K562 (cell line): ENCODE data around the gene LYPD4. TPM values are rescaled to one million over a fixed set of nuclear protein-coding genes. Genes with fewer than 3 reads are reported as not detected.

Experiments
- ATAC-seq: fragments of 200-7000 bp; cut with Tn5 transposase; 3 replicates; pipeline ENCODE4 v1.9.1; 2020; ENCODE audit warnings: moderate library complexity
- BruUV-seq: library from RNA; stranded (reverse); fragments of 400-500 nt; replicated peaks from 2 replicates; lab custom pipeline; 2021; lab: Mats Ljungman, UMichigan
- CTCF ChIA-PET: fragments of 300-600 bp; formaldehyde crosslinking; extraction: SDS; loops from one replicate; lab custom pipeline; 2021; ENCODE audit warnings: low intra/inter-chr PET ratio; lab: Yijun Ruan, JAX
- POLR2A ChIA-PET: fragments of 300-600, 350-650 bp; sonication (Branson Sonifier 250); formaldehyde crosslinking; extraction: SDS; loops from one replicate; lab custom pipeline; 2021; ENCODE audit warnings: antibody characterized with exemption, inconsistent platforms; lab: Yijun Ruan, JAX
- DNase-seq, 4 experiments: peaks; one replicate each; pipeline versions ENCODE4 v3.0.0 to v3.0.0-alpha.2; 2011 to 2018; ENCODE audit warnings: low spot score in 3 of 4, mixed read lengths in 3 of 4; ENCODE audit errors: extremely low read depth in 1 of 4
- FAIRE-seq: peaks from 2 replicates; lab custom pipeline; 2011; peaks lifted over from hg19 to GRCh38; lab: Jason Lieb, UNC
- H2AFZ ChIP-seq: 2 replicates; pipeline ENCODE4 v1.6.0; 2011; ENCODE audit warnings: low read depth, low read length, control low read depth, inconsistent platforms
- H3K27ac ChIP-seq: fragments of 200-600 bp; 3 replicates; pipeline ENCODE4 v1.8.0; 2011; ENCODE audit warnings: low read depth, mild to moderate bottlenecking, control low read depth, inconsistent platforms, low read length, moderate library complexity, mixed read lengths; ENCODE audit errors: extremely low read depth
- H3K27me3 ChIP-seq, 2 experiments: fragments of 300-600 bp in 1 of 2; 2 replicates in 1 of 2; 3 replicates in 1 of 2; pipeline versions ENCODE4 v1.6.0 to v1.8.0; 2011; ENCODE audit warnings: inconsistent platforms in 2 of 2, low read length in 2 of 2, mild to moderate bottlenecking in 1 of 2, mixed read lengths in 1 of 2, moderate library complexity in 1 of 2; ENCODE audit not compliant: control insufficient read depth in 2 of 2, insufficient read depth in 2 of 2
- H3K36me3 ChIP-seq: fragments of 300-600 bp; 3 replicates; pipeline ENCODE4 v1.8.0; 2011; ENCODE audit warnings: mild to moderate bottlenecking, low read length, inconsistent platforms; ENCODE audit not compliant: control insufficient read depth, insufficient read depth
- H3K4me1 ChIP-seq, 2 experiments: fragments of 200-600 bp in 1 of 2; replicated peaks in 1 of 2; 2 replicates in 1 of 2; 3 replicates in 1 of 2; pipeline versions ENCODE4 v1.5.1 to v1.8.0; 2011; ENCODE audit warnings: inconsistent platforms in 2 of 2, low read length in 2 of 2, mild to moderate bottlenecking in 1 of 2, mixed read lengths in 1 of 2, moderate library complexity in 1 of 2; ENCODE audit not compliant: control insufficient read depth in 2 of 2, insufficient read depth in 2 of 2
- H3K4me2 ChIP-seq: 2 replicates; pipeline ENCODE4 v1.6.1; 2011; ENCODE audit warnings: low read length, control low read depth, inconsistent platforms, mixed read lengths; ENCODE audit not compliant: insufficient read depth
- H3K4me3 ChIP-seq: fragments of 200-600 bp; sonication (generic), shearing (Covaris generic); 2 replicates; pipeline ENCODE4 v1.5.1; 2016; ENCODE audit warnings: control low read depth, inconsistent platforms
- H3K79me2 ChIP-seq: fragments of 200-600 bp; 3 replicates; pipeline ENCODE4 v1.8.0; 2011; ENCODE audit warnings: low read length, inconsistent platforms; ENCODE audit not compliant: control insufficient read depth, insufficient read depth
- H3K9ac ChIP-seq, 2 experiments: 2 replicates each; pipeline versions ENCODE4 v1.6.0 to v1.6.1; 2011; ENCODE audit warnings: low read depth in 2 of 2, low read length in 2 of 2, control low read depth in 1 of 2, inconsistent platforms in 1 of 2, mild to moderate bottlenecking in 1 of 2, mixed read lengths in 1 of 2; ENCODE audit not compliant: insufficient read depth in 1 of 2
- H3K9me1 ChIP-seq: one replicate; pipeline ENCODE4 v1.6.0; 2011; ENCODE audit warnings: inconsistent platforms, mild to moderate bottlenecking, low read length, moderate library complexity; ENCODE audit not compliant: control insufficient read depth, insufficient read depth
- H3K9me3 ChIP-seq: replicated peaks from 2 replicates; pipeline ENCODE4 v1.5.1; 2011; ENCODE audit warnings: low read depth, low read length, inconsistent platforms; ENCODE audit not compliant: control insufficient read depth, insufficient read depth
- H4K20me1 ChIP-seq: replicated peaks from 2 replicates; pipeline ENCODE4 v1.6.1; 2011; ENCODE audit warnings: low read length, inconsistent platforms, mixed read lengths; ENCODE audit not compliant: control insufficient read depth, insufficient read depth
- ELF1 ChIP-seq: fragments of 200-800 bp; sonication (Bioruptor generic); IDR thresholded peaks from 2 replicates; pipeline ENCODE4 v1.6.1; 2016; ENCODE audit warnings: missing genetic modification characterization, missing compliant biosample characterization
- HNRNPUL1 ChIP-seq: fragments of 200-400 bp; formaldehyde crosslinking; IDR thresholded peaks from 2 replicates; pipeline ENCODE4 v1.6.1; 2017; ENCODE audit warnings: low read length
- POLR2A ChIP-seq: fragments of 450-650 bp; conservative IDR thresholded peaks from 2 replicates; pipeline ENCODE4 v1.6.1; 2016
- POLR2AphosphoS5 ChIP-seq: IDR thresholded peaks from 2 replicates; pipeline ENCODE4 v1.6.1; 2011; ENCODE audit warnings: mild to moderate bottlenecking, low read depth, low read length, moderate library complexity; ENCODE audit not compliant: control insufficient read depth, insufficient read depth
- SRSF9 ChIP-seq: fragments of 200-400 bp; formaldehyde crosslinking; IDR thresholded peaks from 2 replicates; pipeline ENCODE4 v1.6.1; 2017; ENCODE audit warnings: low read depth, low read length, borderline replicate concordance
- ZBTB2 ChIP-seq: fragments of 450-650 bp; IDR thresholded peaks from 2 replicates; pipeline ENCODE4 v1.6.1; 2016; ENCODE audit warnings: antibody characterized with exemption
- ZFPM2 ChIP-seq: fragments of 250-450 bp; sonication (Bioruptor Pico); IDR thresholded peaks from 2 replicates; pipeline ENCODE4 v1.5.1; 2022; ENCODE audit warnings: mild to moderate bottlenecking
- ZNF511 ChIP-seq: sonication (generic); formaldehyde crosslinking; IDR thresholded peaks from 2 replicates; pipeline ENCODE4 v1.8.0; 2022; ENCODE audit warnings: mild to moderate bottlenecking, missing genetic modification reagents
- ZNF586 ChIP-seq: fragments of 450-650 bp; formaldehyde crosslinking; conservative IDR thresholded peaks from 2 replicates; pipeline ENCODE4 v1.4.0; 2020; ENCODE audit warnings: mild to moderate bottlenecking, moderate library complexity
- WGBS: fragments of 100-300 bp; shearing (Covaris generic); methylation state at CpG from one replicate; pipeline ENCODE4 v1.1.6; 2016; ENCODE audit warnings: low coverage, mixed read lengths; ENCODE audit not compliant: insufficient coverage; ENCODE audit errors: missing lambda C conversion rate; 5-methylcytosine and 5-hydroxymethylcytosine counted together
- in situ Hi-C: fragments of 300-500 bp; cut with MboI; formaldehyde crosslinking; loops from 4 replicates; pipeline ENCODE4 v1.15.0; 2018; ENCODE audit warnings: inconsistent platforms, mixed read lengths
- intact Hi-C: fragments of 100-400 bp; cut with micrococcal nuclease; formaldehyde crosslinking; loops from 2 replicates; pipeline ENCODE4 v1.14.2; 2022
- polyA plus RNA-seq, 8 experiments: library from polyadenylated mRNA; depleted of rRNA in 4 of 8; stranded (reverse) in 5 of 8; unstranded in 3 of 8; fragments of >200 nt; fragmentation: Nextera tagmentation in 2 of 8; fragmentation: Illumina TruSeq in 1 of 8; extraction: Ambion mirVana in 2 of 8; extraction: Trizol in 1 of 8; gene quantifications; 2 replicates each; pipeline versions ENCODE4 v1.2.1 to v1.2.3, GENCODE V29; 2011 to 2014; ENCODE audit warnings: inconsistent platforms in 1 of 8, missing spikeins in 1 of 8
- total RNA-seq, 7 experiments: library from RNA; depleted of rRNA in 6 of 7; stranded (reverse); fragments of >200 nt in 6 of 7; fragmentation: Illumina TruSeq in 2 of 7; extraction: Trizol in 2 of 7; gene quantifications; 2 replicates each; pipeline versions ENCODE4 v1.2.1 to v1.2.3, GENCODE V29; 2011 to 2021; ENCODE audit warnings: low replicate concordance in 1 of 7
- TF ChIP-seq, protein P1 (sequence below): sonication (generic); formaldehyde crosslinking; IDR thresholded peaks from 2 replicates; pipeline ENCODE4 v1.8.0; 2022; ENCODE audit warnings: mild to moderate bottlenecking, missing genetic modification reagents, borderline replicate concordance

The LYPD4 gene
- total and polyA plus RNA-seq, 9 of the 15 experiments (the other 6 are each of a cell fraction or from before 2014, with no cell fraction given): 0.11 TPM; not detected in 8

- no peak for TF ChIP-seq SRSF9
- peak; percentile 39; the same call in 1 of the 2 replicates for TF ChIP-seq POLR2AphosphoS5
- TF ChIP-seq POLR2A: peak; percentile 24; the same call in 1 of the 2 replicates
- no TSS peak for BruUV-seq
- peaks cover 47% of the 10 kb centered on the region for H4K20me1 ChIP-seq
- H3K4me1 ChIP-seq: peaks cover 30 to 35% of the 10 kb centered on the region in 2 experiments
- H3K9ac ChIP-seq: peak overlapping the region; percentile 15 to 26; a peak in 3 of 4 replicates
- peak overlapping the region; percentile 95 for H3K4me2 ChIP-seq
- intact Hi-C loops: no loop called here
- no peaks in the 10 kb centered on the region for H3K27me3 ChIP-seq
- H3K36me3 ChIP-seq: peaks cover 75% of the 10 kb centered on the region
- ChIA-PET CTCF (no interaction called here), POLR2A (interaction anchor here (0.5 to 3.2 kb wide), 10 partner anchors 9 to 407 kb away, joined by 3 to 25 read pairs (median 4); no protein-coding TSS in a partner anchor)
- peak overlapping the region; percentile 61 for H3K27ac ChIP-seq
- 92% methylated on average over 9 of the region's 11 CpGs for WGBS
- H3K4me3 ChIP-seq: no peak overlapping the region
- ATAC-seq (no peak), FAIRE-seq (no peak), DNase-seq (no peak)
- H3K9me3 ChIP-seq: no peaks in the 10 kb centered on the region
- H3K79me2 ChIP-seq: peaks cover 81% of the 10 kb centered on the region
- in situ Hi-C loops: no loop called here
- H2AFZ ChIP-seq: no peak overlapping the region
- peaks cover 8% of the 10 kb centered on the region for H3K9me1 ChIP-seq
Observed at GRCh38 chr19:41863209-41863931, 18.9 kb upstream of the LYPD4 start.

DNA sequence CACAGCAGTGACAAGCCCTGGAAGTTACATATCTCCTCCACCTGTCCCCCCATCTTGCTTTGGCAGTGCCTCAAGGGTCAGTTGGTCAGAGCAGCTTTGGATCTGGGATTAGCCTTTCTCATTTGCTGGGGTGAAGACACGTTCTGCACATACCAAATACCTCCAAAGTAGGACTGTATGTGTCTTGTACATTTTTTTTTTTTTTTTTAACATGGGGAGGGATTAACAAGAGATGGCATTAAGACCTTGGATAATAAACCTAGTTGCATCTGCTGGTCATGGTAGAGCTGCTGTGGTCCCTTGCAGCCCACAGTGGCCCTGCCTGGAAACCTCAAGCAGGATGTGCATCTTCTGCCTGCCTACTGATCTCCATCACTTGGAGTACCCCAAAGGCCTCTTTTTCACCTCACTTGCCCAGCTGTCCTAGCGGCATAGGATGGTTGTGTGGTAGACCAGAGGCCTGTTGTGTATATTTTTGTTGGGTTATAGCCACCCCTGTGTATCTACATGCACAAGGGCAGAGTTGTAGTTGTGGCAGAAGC lies 18.0 kb upstream of the LYPD4 start:
- Histone ChIP-seq H3K27ac (peak overlapping the region; percentile 99), H3K27me3 (no peaks in the 10 kb centered on the region), H3K9me3 (no peaks in the 10 kb centered on the region), H3K9ac (peak overlapping the region; percentile 97 to 100), H3K36me3 (peaks cover 67% of the 10 kb centered on the region), H3K4me2 (peak overlapping the region; percentile 95), H3K4me3 (peak overlapping the region; percentile 93; the same call in 1 of the 2 replicates), H2AFZ (no peak overlapping the region), H4K20me1 (peaks cover 39% of the 10 kb centered on the region), H3K79me2 (peaks cover 72% of the 10 kb centered on the region), H3K4me1 (peaks cover 30% of the 10 kb centered on the region in 2 experiments), H3K9me1 (peaks cover 8% of the 10 kb centered on the region)
- FAIRE-seq (no peak), ATAC-seq (no peak), DNase-seq (no peak)
- no TSS peak for BruUV-seq
- POLR2A ChIA-PET: interaction anchor here (0.6 to 3.2 kb wide), 5 partner anchors 10 to 408 kb away, joined by 3 to 25 read pairs (median 4); no protein-coding TSS in a partner anchor
- in situ Hi-C loops (no loop called here), intact Hi-C loops (no loop called here)
- CTCF ChIA-PET: no interaction called here
- 62% methylated on average over 2 of the region's 2 CpGs for whole genome bisulfite sequencing
- TF ChIP-seq ZNF586 (CRISPR knock-in tag): no peak
- TF ChIP-seq ZFPM2: no peak
- TF ChIP-seq ELF1 (tag): no peak
- TF ChIP-seq ZNF511 (CRISPR knock-in tag): no peak
- 0 out of 2 replicates have a peak, but pooled peaks have one; percentile 14 for TF ChIP-seq HNRNPUL1
- TF ChIP-seq, protein P1, sequence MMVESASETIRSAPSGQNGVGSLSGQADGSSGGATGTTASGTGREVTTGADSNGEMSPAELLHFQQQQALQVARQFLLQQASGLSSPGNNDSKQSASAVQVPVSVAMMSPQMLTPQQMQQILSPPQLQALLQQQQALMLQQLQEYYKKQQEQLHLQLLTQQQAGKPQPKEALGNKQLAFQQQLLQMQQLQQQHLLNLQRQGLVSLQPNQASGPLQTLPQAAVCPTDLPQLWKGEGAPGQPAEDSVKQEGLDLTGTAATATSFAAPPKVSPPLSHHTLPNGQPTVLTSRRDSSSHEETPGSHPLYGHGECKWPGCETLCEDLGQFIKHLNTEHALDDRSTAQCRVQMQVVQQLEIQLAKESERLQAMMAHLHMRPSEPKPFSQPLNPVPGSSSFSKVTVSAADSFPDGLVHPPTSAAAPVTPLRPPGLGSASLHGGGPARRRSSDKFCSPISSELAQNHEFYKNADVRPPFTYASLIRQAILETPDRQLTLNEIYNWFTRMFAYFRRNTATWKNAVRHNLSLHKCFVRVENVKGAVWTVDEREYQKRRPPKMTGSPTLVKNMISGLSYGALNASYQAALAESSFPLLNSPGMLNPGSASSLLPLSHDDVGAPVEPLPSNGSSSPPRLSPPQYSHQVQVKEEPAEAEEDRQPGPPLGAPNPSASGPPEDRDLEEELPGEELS (CRISPR knock-in tag): no peak
- no peak for TF ChIP-seq ZBTB2
